Activated T-helper 2 cell treated with anti-CD3 and anti-CD28 coated beads, Interferon-gamma antibody, Interleukin-2, Interleukin-4, amounts not matched to agents 10 μg/mL and 5 μg/mL and 100 μg/mL, durations not matched to agents 14 hours and 24 hours and 36 hours (primary cell): ENCODE measurements around the gene TBRG4. TPM values are rescaled to one million over a fixed set of nuclear protein-coding genes. Genes with fewer than 3 reads are reported as not detected.

ENCODE experiments used
- DNase-seq: peaks from one replicate; pipeline ENCODE4 v3.0.0; 2021; ENCODE audit warnings: low spot score
- H3K27ac Mint-ChIP-seq: one replicate; pipeline ENCODE4 v1.8.0; 2021; ENCODE audit warnings: mixed read lengths
- H3K27me3 Mint-ChIP-seq: one replicate; pipeline ENCODE4 v1.8.0; 2021; ENCODE audit warnings: low read depth, mixed read lengths
- H3K36me3 Mint-ChIP-seq: one replicate; pipeline ENCODE4 v1.8.0; 2021; ENCODE audit warnings: low read depth, mixed read lengths
- H3K4me1 Mint-ChIP-seq: one replicate; pipeline ENCODE4 v1.8.0; 2021; ENCODE audit warnings: low read depth, mixed read lengths
- H3K4me3 Mint-ChIP-seq: one replicate; pipeline ENCODE4 v1.8.0; 2021; ENCODE audit warnings: low read depth, mild to moderate bottlenecking, moderate library complexity, mixed read lengths
- H3K9me3 Mint-ChIP-seq: one replicate; pipeline ENCODE4 v1.8.0; 2021; ENCODE audit warnings: mixed read lengths
- intact Hi-C: fragments of 100-400 bp; cut with micrococcal nuclease; formaldehyde crosslinking; loops from one replicate; pipeline ENCODE4 v1.15.1; 2023
- total RNA-seq: library from RNA; stranded (reverse); gene quantifications from 2 replicates; pipeline ENCODE4 v1.2.3, GENCODE V29; 2022

The TBRG4 gene
- total RNA-seq, 1 donor from 2014 or later = 180 TPM

- Mint-ChIP-seq H3K27me3 (peaks cover 9% of the 10 kb centered on the region), H3K36me3 (no peaks in the 10 kb centered on the region), H3K9me3 (no peaks in the 10 kb centered on the region), H3K4me3 (no peak overlapping the region), H3K4me1 (peaks cover 16% of the 10 kb centered on the region), H3K27ac (no peak overlapping the region)
- intact Hi-C loops = no loop called here
- DNase-seq = no peak
Observed at GRCh38 chr7:45133877-45134276, 22.4 kb upstream of the TBRG4 start.

- intact Hi-C loops = no loop called here
- H3K27me3 Mint-ChIP-seq = peaks cover 7% of the 10 kb centered on the region
- no peak overlapping the region for H3K27ac Mint-ChIP-seq
Observed at GRCh38 chr7:45133352-45133751, 21.9 kb upstream of the TBRG4 start.

GRCh38 chr7:45132708-45133320, 21.3 kb upstream of the TBRG4 start:
- intact Hi-C loops = no loop called here
- no peaks in the 10 kb centered on the region for H3K36me3 Mint-ChIP-seq
- DNase-seq = no peak
- no peak overlapping the region for H3K4me3 Mint-ChIP-seq
- no peaks in the 10 kb centered on the region for H3K9me3 Mint-ChIP-seq
- H3K27ac Mint-ChIP-seq = no peak overlapping the region
- peaks cover 4% of the 10 kb centered on the region for H3K27me3 Mint-ChIP-seq
- H3K4me1 Mint-ChIP-seq = peaks cover 15% of the 10 kb centered on the region

More at GRCh38 chr7:45133352-45133751, 21.9 kb upstream of the TBRG4 start:
- Mint-ChIP-seq H3K4me1 (peaks cover 16% of the 10 kb centered on the region), H3K36me3 (no peaks in the 10 kb centered on the region), H3K4me3 (no peak overlapping the region), H3K9me3 (no peaks in the 10 kb centered on the region)
- DNase-seq = no peak

DNA sequence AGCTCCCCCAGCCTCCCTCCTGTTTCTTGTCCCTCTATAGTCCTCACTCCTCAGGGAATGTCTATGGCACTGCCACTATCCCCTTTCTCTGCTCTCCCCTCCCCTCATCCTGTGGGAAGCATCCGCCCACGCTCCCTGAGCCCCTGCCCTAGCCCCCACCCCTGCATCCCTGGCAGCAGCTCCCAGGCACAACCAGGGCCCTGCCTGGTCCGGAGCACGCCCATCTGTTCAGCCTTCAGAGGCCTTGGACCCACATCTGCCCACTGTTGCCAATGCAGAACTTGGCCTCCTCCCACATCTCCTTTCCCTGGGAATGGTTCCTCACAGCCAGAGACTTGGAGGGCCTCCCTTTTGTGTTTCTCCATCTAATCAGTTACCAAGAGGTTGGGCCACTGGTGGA, 20.4 kb upstream of the TBRG4 start:
- peaks cover 12% of the 10 kb centered on the region for H3K4me1 Mint-ChIP-seq
- no peak for DNase-seq
- no peak overlapping the region for H3K4me3 Mint-ChIP-seq
- no peaks in the 10 kb centered on the region for H3K9me3 Mint-ChIP-seq
- H3K27ac Mint-ChIP-seq = no peak overlapping the region
- intact Hi-C loops = no loop called here
- no peaks in the 10 kb centered on the region for H3K36me3 Mint-ChIP-seq
- H3K27me3 Mint-ChIP-seq = peaks cover 2% of the 10 kb centered on the region

DNA sequence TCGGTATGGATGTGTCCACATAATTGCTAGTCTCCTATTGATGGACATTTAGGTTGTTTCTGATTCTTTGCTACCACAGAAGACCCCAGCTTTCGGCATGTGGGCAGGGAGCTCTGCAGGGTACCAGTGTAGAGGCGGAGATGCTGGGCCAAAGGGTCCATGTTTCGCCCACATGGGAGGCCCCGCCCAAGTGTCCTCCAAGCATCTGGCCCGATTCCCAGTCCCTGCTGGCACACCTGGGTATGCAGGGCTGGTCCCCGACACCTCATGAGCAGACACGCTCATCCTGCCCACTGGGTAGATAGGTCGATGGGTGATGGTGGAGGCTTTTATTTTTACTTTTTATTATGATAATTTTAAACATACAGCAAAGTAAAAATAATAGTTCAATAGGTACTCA, 19.4 kb upstream of the TBRG4 start:
- Mint-ChIP-seq H3K27me3 (peaks cover 2% of the 10 kb centered on the region), H3K27ac (no peak overlapping the region), H3K4me3 (no peak overlapping the region), H3K4me1 (peaks cover 2% of the 10 kb centered on the region), H3K36me3 (no peaks in the 10 kb centered on the region), H3K9me3 (no peaks in the 10 kb centered on the region)
- intact Hi-C loops = no loop called here
- no peak for DNase-seq

- Mint-ChIP-seq H3K27me3 (peaks cover 2% of the 10 kb centered on the region), H3K9me3 (no peaks in the 10 kb centered on the region), H3K27ac (no peak overlapping the region), H3K4me3 (no peak overlapping the region), H3K36me3 (no peaks in the 10 kb centered on the region), H3K4me1 (no peaks in the 10 kb centered on the region)
- DNase-seq = no peak
- intact Hi-C loops = no loop called here
Observed at GRCh38 chr7:45129906-45130305, 18.4 kb upstream of the TBRG4 start.

DNA sequence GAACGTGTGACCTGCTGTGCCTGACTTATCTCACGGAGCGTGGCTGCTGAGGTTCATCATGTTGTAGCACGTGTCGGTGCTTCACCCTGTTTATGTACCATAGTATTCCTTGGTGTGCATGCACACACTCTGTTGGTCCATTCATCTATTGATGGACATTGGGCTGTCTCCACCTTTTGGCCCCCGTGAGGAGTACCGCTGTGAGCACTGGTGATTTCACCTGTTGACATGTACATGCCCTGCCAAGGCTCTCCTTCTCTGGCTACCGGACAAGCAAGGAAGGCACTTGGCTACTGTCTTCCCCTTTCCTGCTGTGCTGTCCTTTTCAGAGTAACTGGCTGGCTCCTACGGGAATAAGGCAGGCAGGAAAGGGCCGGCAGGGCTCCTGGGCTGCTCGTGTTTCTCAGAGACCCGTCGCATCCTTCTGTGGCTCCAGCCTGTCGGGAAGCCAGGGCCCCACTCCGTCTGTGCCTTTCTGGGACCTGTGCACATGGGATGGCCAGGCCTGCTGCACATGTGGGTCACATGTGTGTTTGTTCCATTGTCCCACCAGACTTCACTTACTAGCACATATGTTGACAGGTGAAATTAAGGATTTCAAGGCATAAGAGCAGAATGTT, 17.8 kb upstream of the TBRG4 start:
- H3K4me1 Mint-ChIP-seq = no peaks in the 10 kb centered on the region
- intact Hi-C loops = no loop called here
- H3K4me3 Mint-ChIP-seq = no peak overlapping the region
- no peaks in the 10 kb centered on the region for H3K36me3 Mint-ChIP-seq
- no peaks in the 10 kb centered on the region for H3K9me3 Mint-ChIP-seq
- no peak for DNase-seq
- no peak overlapping the region for H3K27ac Mint-ChIP-seq
- peaks cover 2% of the 10 kb centered on the region for H3K27me3 Mint-ChIP-seq

- intact Hi-C loops = no loop called here
- Mint-ChIP-seq H3K4me1 (peaks cover 12% of the 10 kb centered on the region), H3K27ac (no peak overlapping the region), H3K4me3 (no peak overlapping the region), H3K9me3 (no peaks in the 10 kb centered on the region), H3K27me3 (no peaks in the 10 kb centered on the region), H3K36me3 (no peaks in the 10 kb centered on the region)
- DNase-seq = no peak
Observed at GRCh38 chr7:45126920-45127319, 15.4 kb upstream of the TBRG4 start.

- no peaks in the 10 kb centered on the region for H3K9me3 Mint-ChIP-seq
Observed at GRCh38 chr7:45126201-45126600, 14.7 kb upstream of the TBRG4 start.

DNA sequence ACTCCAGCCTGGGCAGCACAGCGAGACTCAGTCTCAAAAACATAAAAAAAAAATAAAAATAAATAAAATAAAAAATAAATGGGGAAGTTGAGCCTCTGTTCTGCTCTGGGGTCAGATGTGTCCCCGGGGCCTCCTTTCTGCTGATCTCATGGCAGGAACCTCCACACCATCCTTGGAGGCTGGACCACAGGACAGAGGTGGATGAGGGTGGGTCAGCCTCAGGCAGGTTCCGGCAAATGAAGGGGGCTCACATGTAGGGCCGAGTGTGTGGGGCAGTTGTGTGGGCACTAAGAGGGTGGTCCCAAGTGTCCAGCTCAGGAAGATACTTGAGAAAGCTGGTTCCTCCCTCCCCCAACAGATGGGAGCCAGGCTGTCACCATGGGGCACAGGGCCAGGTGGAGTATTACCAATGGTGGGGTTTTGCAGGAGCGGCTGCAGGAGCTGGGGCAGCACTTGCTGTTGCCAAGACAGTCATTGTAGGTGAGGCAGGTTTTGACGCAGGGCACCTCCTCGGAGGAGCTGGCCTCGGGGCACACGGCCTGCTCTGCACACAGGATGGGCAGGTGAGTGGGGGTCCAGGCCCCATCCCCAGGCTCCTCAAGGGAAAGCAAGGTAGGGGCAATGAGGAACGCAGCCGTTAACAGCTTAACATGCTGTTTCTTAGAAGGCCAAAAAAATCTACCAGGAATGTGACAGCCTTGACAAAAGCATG, 13.9 kb upstream of the TBRG4 start:
- Mint-ChIP-seq H3K27ac (no peak overlapping the region), H3K36me3 (no peaks in the 10 kb centered on the region), H3K9me3 (no peaks in the 10 kb centered on the region), H3K4me3 (no peak overlapping the region), H3K27me3 (no peaks in the 10 kb centered on the region), H3K4me1 (peaks cover 12% of the 10 kb centered on the region)
- intact Hi-C loops = no loop called here
- DNase-seq = no peak

More at GRCh38 chr7:45126201-45126600, 14.7 kb upstream of the TBRG4 start:
- intact Hi-C loops = no loop called here
- Mint-ChIP-seq H3K27ac (no peak overlapping the region), H3K4me1 (peaks cover 12% of the 10 kb centered on the region), H3K36me3 (no peaks in the 10 kb centered on the region), H3K27me3 (no peaks in the 10 kb centered on the region), H3K4me3 (no peak overlapping the region)
- no peak for DNase-seq

- Mint-ChIP-seq H3K36me3 (no peaks in the 10 kb centered on the region), H3K9me3 (no peaks in the 10 kb centered on the region), H3K27ac (no peak overlapping the region), H3K4me1 (peaks cover 12% of the 10 kb centered on the region), H3K4me3 (no peak overlapping the region), H3K27me3 (no peaks in the 10 kb centered on the region)
- DNase-seq = no peak
- intact Hi-C loops = no loop called here
Observed at GRCh38 chr7:45123913-45124710, 12.6 kb upstream of the TBRG4 start.

GRCh38 chr7:45122975-45123860, 11.7 kb upstream of the TBRG4 start:
- no peaks in the 10 kb centered on the region for H3K27me3 Mint-ChIP-seq
- intact Hi-C loops = no loop called here
- H3K27ac Mint-ChIP-seq = peak overlapping the region; percentile 84
- H3K9me3 Mint-ChIP-seq = no peaks in the 10 kb centered on the region
- H3K4me1 Mint-ChIP-seq = peaks cover 12% of the 10 kb centered on the region
- DNase-seq = no peak
- no peak overlapping the region for H3K4me3 Mint-ChIP-seq
- H3K36me3 Mint-ChIP-seq = no peaks in the 10 kb centered on the region
